NT2/D1 (cell line): ENCODE measurements around the gene OTULIN.

Experiments used
- DNase-seq: peaks from one replicate; pipeline ENCODE4 v3.0.0-alpha.2; 2011; ENCODE audit warnings: low read depth, low spot score
- H3K27me3 ChIP-seq: 2 replicates; pipeline ENCODE4 v1.6.0; 2011; ENCODE audit warnings: mild to moderate bottlenecking; ENCODE audit not compliant: insufficient read length, insufficient read depth
- H3K36me3 ChIP-seq: 2 replicates; pipeline ENCODE4 v1.6.1; 2011; ENCODE audit warnings: mild to moderate bottlenecking, low read length, mixed read lengths; ENCODE audit not compliant: insufficient read depth, insufficient read length
- H3K4me1 ChIP-seq: 2 replicates; pipeline ENCODE4 v1.5.1; 2011; ENCODE audit not compliant: insufficient read depth, insufficient read length
- H3K4me3 ChIP-seq: 2 replicates; pipeline ENCODE4 v1.5.1; 2011; ENCODE audit warnings: low read depth; ENCODE audit not compliant: insufficient read length
- H3K9ac ChIP-seq: 2 replicates; pipeline ENCODE4 v1.6.0; 2011; ENCODE audit warnings: low read depth; ENCODE audit not compliant: insufficient read length
- H3K9me3 ChIP-seq: 2 replicates; pipeline ENCODE4 v1.5.1; 2011; ENCODE audit warnings: mild to moderate bottlenecking, low read length; ENCODE audit not compliant: insufficient read depth
- SUZ12 ChIP-seq: IDR thresholded peaks from 2 replicates; pipeline ENCODE4 v1.6.1; 2011; ENCODE audit not compliant: insufficient read length, insufficient read depth; ENCODE audit errors: extremely low read depth
- YY1 ChIP-seq: IDR thresholded peaks from 2 replicates; pipeline ENCODE4 v1.6.1; 2011; ENCODE audit not compliant: insufficient read length, insufficient read depth
- ZNF274 ChIP-seq: IDR thresholded peaks from 2 replicates; pipeline ENCODE4 v1.6.1; 2011; ENCODE audit warnings: mild to moderate bottlenecking, low read depth, low read length

OTULIN gene

GRCh38 chr5:14728459-14728938, 64.0 kb downstream of the OTULIN start:
- H3K9ac ChIP-seq: no peak overlapping the region
- peak; percentile 88 for DNase-seq

DNA sequence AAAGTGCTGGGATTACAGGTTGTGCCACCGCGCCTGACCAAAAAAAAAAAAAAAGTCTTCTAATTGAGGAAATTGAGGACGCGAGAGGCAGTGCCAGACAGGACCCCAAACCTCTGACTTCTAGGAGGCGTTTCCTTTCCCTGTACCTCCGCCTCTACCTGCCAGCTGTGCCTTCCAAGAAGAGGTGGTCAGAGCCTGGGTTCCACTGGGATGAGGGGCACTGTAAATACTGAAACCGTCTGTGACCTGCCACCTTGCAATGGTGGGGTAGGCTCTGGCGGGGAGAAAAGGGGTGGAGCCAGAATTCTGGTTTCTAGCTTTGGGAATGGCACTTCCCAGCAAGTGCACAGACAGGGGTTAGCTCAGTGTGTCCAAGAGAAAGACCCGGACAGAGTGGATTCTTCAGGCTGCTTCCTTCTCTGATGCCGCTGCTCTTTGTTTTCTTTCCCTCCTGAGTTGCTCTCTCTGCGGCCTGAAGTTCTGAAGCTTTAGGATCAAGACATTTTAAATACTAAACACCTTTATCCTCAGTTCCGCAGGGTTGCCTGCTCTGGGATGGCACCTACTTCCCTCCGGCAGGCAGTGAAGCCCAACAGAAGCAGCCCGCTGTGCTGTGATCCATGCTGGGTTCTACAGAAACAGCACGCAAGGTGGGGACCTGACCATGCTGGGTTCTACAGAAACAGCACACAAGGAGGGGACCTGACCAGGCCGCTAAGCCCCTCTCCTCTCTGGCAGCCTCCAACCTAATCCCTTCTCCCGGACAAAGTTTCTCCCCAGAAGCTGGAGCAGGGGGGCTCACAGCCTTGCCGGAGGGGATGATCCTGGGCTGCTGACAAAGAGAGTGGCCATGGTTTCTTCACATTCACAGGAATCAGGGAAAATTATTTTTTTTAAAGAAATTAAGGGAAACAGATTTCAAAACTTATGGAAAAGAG, 65.2 kb downstream of the OTULIN start:
- Histone ChIP-seq H3K4me3 (no peak overlapping the region), H3K4me1 (peaks cover 12% of the 10 kb centered on the region), H3K9me3 (no peaks in the 10 kb centered on the region), H3K36me3 (no peaks in the 10 kb centered on the region), H3K27me3 (no peaks in the 10 kb centered on the region), H3K9ac (peak overlapping the region; percentile 42)
- DNase-seq: no peak
- TF ChIP-seq YY1: no peak
- TF ChIP-seq ZNF274: no peak
- no peak for TF ChIP-seq SUZ12

More at GRCh38 chr5:14728459-14728938, 64.0 kb downstream of the OTULIN start:
- H3K27me3 ChIP-seq: no peaks in the 10 kb centered on the region
- no peaks in the 10 kb centered on the region for H3K9me3 ChIP-seq
- TF ChIP-seq YY1 (no peak), SUZ12 (no peak), ZNF274 (no peak)
- H3K36me3 ChIP-seq: no peaks in the 10 kb centered on the region
- H3K4me3 ChIP-seq: no peak overlapping the region
- peaks cover 12% of the 10 kb centered on the region for H3K4me1 ChIP-seq

- Histone ChIP-seq H3K4me1 (peaks cover 12% of the 10 kb centered on the region), H3K36me3 (no peaks in the 10 kb centered on the region)
Observed at GRCh38 chr5:14730466-14730865, 65.9 kb downstream of the OTULIN start.

GRCh38 chr5:14730881-14731280, 66.4 kb downstream of the OTULIN start:
- Histone ChIP-seq H3K9me3 (no peaks in the 10 kb centered on the region), H3K27me3 (no peaks in the 10 kb centered on the region), H3K4me1 (peaks cover 12% of the 10 kb centered on the region), H3K36me3 (no peaks in the 10 kb centered on the region), H3K4me3 (no peak overlapping the region), H3K9ac (no peak overlapping the region)
- DNase-seq: no peak
- TF ChIP-seq YY1 (no peak), ZNF274 (no peak), SUZ12 (no peak)

More at GRCh38 chr5:14730466-14730865, 65.9 kb downstream of the OTULIN start:
- Histone ChIP-seq H3K4me3 (no peak overlapping the region), H3K9me3 (no peaks in the 10 kb centered on the region), H3K9ac (no peak overlapping the region), H3K27me3 (no peaks in the 10 kb centered on the region)
- TF ChIP-seq SUZ12: no peak
- no peak for TF ChIP-seq YY1
- TF ChIP-seq ZNF274: no peak
- DNase-seq: no peak

DNA sequence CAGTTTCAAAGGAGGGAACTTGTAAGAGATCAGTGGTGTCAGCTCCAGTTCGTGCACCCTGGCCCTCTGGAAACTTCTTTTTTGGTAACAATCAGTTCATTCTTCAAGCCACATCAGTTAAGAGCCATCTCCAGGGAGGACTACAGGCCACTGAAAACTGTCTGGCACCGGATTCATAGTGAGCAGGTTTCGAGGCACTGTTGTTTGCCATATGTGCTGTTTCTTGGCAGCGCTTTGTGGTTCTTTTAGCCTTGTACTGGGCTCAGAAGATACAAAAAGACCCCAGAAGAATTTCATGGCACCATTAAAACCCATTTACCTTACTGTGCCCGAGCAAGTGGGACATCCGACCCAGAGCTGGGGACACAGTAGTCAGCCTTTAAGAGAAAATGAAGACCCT, 68.5 kb downstream of the OTULIN start:
- no peak for DNase-seq
- H3K4me3 ChIP-seq: no peak overlapping the region
- H3K4me1 ChIP-seq: peaks cover 6% of the 10 kb centered on the region
- no peaks in the 10 kb centered on the region for H3K9me3 ChIP-seq
- no peak overlapping the region for H3K9ac ChIP-seq
- no peaks in the 10 kb centered on the region for H3K36me3 ChIP-seq
- H3K27me3 ChIP-seq: no peaks in the 10 kb centered on the region
- no peak for TF ChIP-seq ZNF274
- TF ChIP-seq YY1: no peak
- TF ChIP-seq SUZ12: no peak

GRCh38 chr5:14733661-14734060, 69.1 kb downstream of the OTULIN start:
- TF ChIP-seq SUZ12 (no peak), ZNF274 (no peak), YY1 (no peak)
- Histone ChIP-seq H3K9ac (no peak overlapping the region), H3K4me1 (peaks cover 4% of the 10 kb centered on the region), H3K9me3 (no peaks in the 10 kb centered on the region), H3K4me3 (no peak overlapping the region), H3K27me3 (no peaks in the 10 kb centered on the region), H3K36me3 (no peaks in the 10 kb centered on the region)
- DNase-seq: no peak

- Histone ChIP-seq H3K9me3 (no peaks in the 10 kb centered on the region), H3K27me3 (no peaks in the 10 kb centered on the region), H3K9ac (no peak overlapping the region), H3K36me3 (no peaks in the 10 kb centered on the region), H3K4me3 (no peak overlapping the region), H3K4me1 (peaks cover 2% of the 10 kb centered on the region)
- DNase-seq: no peak
- TF ChIP-seq YY1 (no peak), SUZ12 (no peak), ZNF274 (no peak)
Observed at GRCh38 chr5:14734396-14734795, 69.9 kb downstream of the OTULIN start.
